GM12878 (cell line): Measurements from ENCODE around the gene STX8. TPM values are rescaled to one million over a fixed set of nuclear protein-coding genes. Genes with fewer than 3 reads are reported as not detected.

Experiments
- ATAC-seq: fragments of 200-7000 bp; cut with Tn5 transposase; 3 replicates; pipeline ENCODE4 v1.9.1; 2020; ENCODE audit warnings: mild to moderate bottlenecking, moderate library complexity
- BruUV-seq: library from RNA; stranded (reverse); fragments of 400-500 nt; replicated peaks from 2 replicates; lab custom pipeline; 2021; lab: Mats Ljungman, UMichigan
- CTCF ChIA-PET: fragments of 300-600 bp; sonication (Branson Sonifier 250); formaldehyde crosslinking; extraction: SDS; loops from one replicate; lab custom pipeline; 2021; ENCODE audit warnings: inconsistent platforms; lab: Yijun Ruan, JAX
- POLR2A ChIA-PET: fragments of 350-600 bp; formaldehyde crosslinking; extraction: SDS; loops from one replicate; lab custom pipeline; 2021; ENCODE audit warnings: inconsistent platforms; lab: Charles Lee
- RAD21 ChIA-PET: fragments of 300-600 bp; sonication (Branson Sonifier 250); formaldehyde crosslinking; loops from one replicate; lab custom pipeline; 2023; ENCODE audit warnings: antibody characterized with exemption; ENCODE audit not compliant: unreplicated experiment; lab: Charles Lee
- SMC1A ChIA-PET: fragments of 300-600 bp; sonication (Branson Sonifier 250); formaldehyde crosslinking; loops from one replicate; lab custom pipeline; 2023; ENCODE audit not compliant: unreplicated experiment, uncharacterized antibody; lab: Charles Lee
- DNase-seq: peaks from one replicate; pipeline ENCODE4 v3.0.0-alpha.2; 2011; ENCODE audit warnings: low read depth, low spot score
- FAIRE-seq: peaks from 3 replicates; lab custom pipeline; 2011; peaks lifted over from hg19 to GRCh38; lab: Jason Lieb, UNC
- H2AFZ ChIP-seq: 2 replicates; pipeline ENCODE4 v1.6.0; 2011; ENCODE audit warnings: low read depth, low read length, control low read depth; ENCODE audit not compliant: control insufficient read depth
- H3K27ac ChIP-seq: 2 replicates; pipeline ENCODE4 v1.5.1; 2011; ENCODE audit warnings: control low read depth; ENCODE audit not compliant: control insufficient read depth, insufficient read depth
- H3K27me3 ChIP-seq, 2 experiments: replicated peaks in 1 of 2; 2 replicates each; pipeline versions ENCODE4 v1.6.0 to v1.6.1; 2011; ENCODE audit warnings: low read length in 1 of 2; ENCODE audit not compliant: control insufficient read depth in 2 of 2, insufficient read depth in 2 of 2
- H3K36me3 ChIP-seq, 2 experiments: 2 replicates each; pipeline ENCODE4 v1.5.1; 2011; ENCODE audit warnings: low read length in 1 of 2; ENCODE audit not compliant: control insufficient read depth in 2 of 2, insufficient read depth in 2 of 2
- H3K4me1 ChIP-seq: 2 replicates; pipeline ENCODE4 v1.6.1; 2011; ENCODE audit warnings: mild to moderate bottlenecking, low read length, moderate library complexity, mixed read lengths; ENCODE audit not compliant: control insufficient read depth, insufficient read depth
- H3K4me2 ChIP-seq: 2 replicates; pipeline ENCODE4 v1.6.0; 2011; ENCODE audit warnings: control low read depth; ENCODE audit not compliant: control insufficient read depth, insufficient read depth
- H3K4me3 ChIP-seq: fragments of 200-600 bp; sonication (generic); 2 replicates; pipeline ENCODE4 v1.5.1; 2016
- H3K79me2 ChIP-seq: 2 replicates; pipeline ENCODE4 v1.6.0; 2011; ENCODE audit warnings: low read length; ENCODE audit not compliant: control insufficient read depth, insufficient read depth
- H3K9ac ChIP-seq: 2 replicates; pipeline ENCODE4 v1.8.0; 2011; ENCODE audit warnings: low read length, control low read depth, mixed read lengths; ENCODE audit not compliant: control insufficient read depth, insufficient read depth
- H3K9me3 ChIP-seq: replicated peaks from 3 replicates; pipeline ENCODE4 v1.5.1; 2011; ENCODE audit warnings: mild to moderate bottlenecking, low read length; ENCODE audit not compliant: control insufficient read depth, insufficient read depth
- H4K20me1 ChIP-seq: 2 replicates; pipeline ENCODE4 v1.6.0; 2011; ENCODE audit not compliant: control insufficient read depth, insufficient read depth
- BACH1 ChIP-seq: fragments of 450-650 bp; IDR thresholded peaks from 2 replicates; pipeline ENCODE4 v1.6.1; 2017; ENCODE audit warnings: mild to moderate bottlenecking, borderline replicate concordance
- BHLHE40 ChIP-seq, 2 experiments: fragments of 450-650 bp in 1 of 2; IDR thresholded peaks; 2 replicates each; pipeline ENCODE4 v1.6.1; 2011 to 2017; ENCODE audit warnings: low read depth in 2 of 2, borderline replicate concordance in 1 of 2, improper control_type of control experiment in 1 of 2, low read length in 1 of 2, mild to moderate bottlenecking in 1 of 2
- CBX5 ChIP-seq: sonication (generic); IDR thresholded peaks from 2 replicates; pipeline ENCODE4 v1.6.1; 2016; ENCODE audit warnings: low read depth, moderate library complexity, mild to moderate bottlenecking, inconsistent platforms
- EZH2 ChIP-seq: IDR thresholded peaks from 2 replicates; pipeline ENCODE4 v1.6.1; 2012; ENCODE audit warnings: low read depth, mild to moderate bottlenecking, control low read depth, inconsistent platforms, low read length, borderline replicate concordance; ENCODE audit not compliant: control insufficient read depth
- IRF4 ChIP-seq: IDR thresholded peaks from 2 replicates; pipeline ENCODE4 v1.6.1; 2011; ENCODE audit warnings: low read depth, low read length
- KLF5 ChIP-seq: fragments of 450-650 bp; IDR thresholded peaks from 2 replicates; pipeline ENCODE4 v1.6.1; 2014; ENCODE audit warnings: mild to moderate bottlenecking; ENCODE audit not compliant: partially characterized antibody
- NFYB ChIP-seq: IDR thresholded peaks from 2 replicates; pipeline ENCODE4 v1.6.1; 2011; ENCODE audit warnings: low read depth, mild to moderate bottlenecking, low read length, improper control_type of control experiment, moderate library complexity; ENCODE audit not compliant: insufficient read depth
- RELA ChIP-seq: fragments of 450-650 bp; IDR thresholded peaks from 2 replicates; pipeline ENCODE4 v1.8.0; 2014; ENCODE audit warnings: borderline replicate concordance; ENCODE audit not compliant: partially characterized antibody
- SMC3 ChIP-seq: IDR thresholded peaks from 2 replicates; pipeline ENCODE4 v1.6.1; 2011; ENCODE audit warnings: low read length, improper control_type of control experiment, borderline replicate concordance
- STAT3 ChIP-seq: IDR thresholded peaks from 2 replicates; pipeline ENCODE4 v1.6.1; 2011; ENCODE audit warnings: low read depth, low read length, improper control_type of control experiment
- SUZ12 ChIP-seq: fragments of 200-600 bp; sonication (generic); IDR thresholded peaks from one replicate; pipeline ENCODE4 v1.6.1; 2018; ENCODE audit warnings: antibody characterized with exemption, mild to moderate bottlenecking; ENCODE audit not compliant: unreplicated experiment
- TBL1XR1 ChIP-seq: IDR thresholded peaks from 2 replicates; pipeline ENCODE4 v1.6.1; 2012; ENCODE audit warnings: low read depth, low read length, improper control_type of control experiment
- TCF7 ChIP-seq: IDR thresholded peaks from 2 replicates; pipeline ENCODE4 v1.6.1; 2014; ENCODE audit warnings: antibody characterized with exemption, borderline replicate concordance
- ZBTB40 ChIP-seq: fragments of 450-650 bp; IDR thresholded peaks from 2 replicates; pipeline ENCODE4 v1.6.1; 2016; ENCODE audit warnings: mild to moderate bottlenecking, moderate library complexity, borderline replicate concordance
- ZNF217 ChIP-seq: fragments of 450-650 bp; IDR thresholded peaks from 2 replicates; pipeline ENCODE4 v1.6.1; 2017; ENCODE audit warnings: antibody characterized with exemption, mild to moderate bottlenecking
- ZNF592 ChIP-seq: fragments of 450-650 bp; IDR thresholded peaks from 2 replicates; pipeline ENCODE4 v1.6.1; 2017; ENCODE audit warnings: mild to moderate bottlenecking, moderate library complexity
- WGBS: methylation state at CpG from one replicate; pipeline ENCODE4 v1.1.6; 2016; ENCODE audit warnings: low lambda C conversion rate; ENCODE audit not compliant: insufficient replicate concordance, insufficient coverage; ENCODE audit errors: missing lambda C conversion rate; 5-methylcytosine and 5-hydroxymethylcytosine counted together
- in situ Hi-C: fragments of 300-500 bp; cut with MboI; formaldehyde crosslinking; loops from 9 replicates; pipeline ENCODE4 v1.14.3; 2018; ENCODE audit warnings: mixed read lengths
- intact Hi-C: fragments of 100-400 bp; cut with micrococcal nuclease; formaldehyde crosslinking; loops from one replicate; pipeline ENCODE4 v1.14.2; 2022; ENCODE audit not compliant: unreplicated experiment
- polyA plus RNA-seq, 11 experiments: library from polyadenylated mRNA; depleted of rRNA in 4 of 11; unstranded in 6 of 11; stranded (reverse) in 5 of 11; fragments of >200 nt; fragmentation: Nextera tagmentation in 4 of 11; fragmentation: Illumina TruSeq in 1 of 11; extraction: Ambion mirVana in 4 of 11; extraction: Trizol in 1 of 11; gene quantifications; 1 replicate in 1 of 11; 2 replicates in 10 of 11; pipeline versions ENCODE4 v1.2.1 to v1.2.3, GENCODE V29; 2011 to 2016; ENCODE audit warnings: inconsistent platforms in 2 of 11, missing spikeins in 2 of 11, low read depth in 1 of 11
- total RNA-seq, 4 experiments: library from RNA; depleted of rRNA in 3 of 4; stranded (reverse); fragments of >200 nt in 3 of 4; fragmentation: Illumina TruSeq in 1 of 4; extraction: Trizol in 1 of 4; gene quantifications; 2 replicates each; pipeline versions ENCODE4 v1.2.1 to v1.2.3, GENCODE V29; 2013 to 2021

The STX8 gene
- total and polyA plus RNA-seq, 10 of the 15 experiments (the other 5 are each of a cell fraction or from before 2014, with no cell fraction given) = 47.9 to 151 (median 72.9) TPM

GRCh38 chr17:9421525-9421924 is 154.1 kb downstream of the STX8 start (continued):
- TF ChIP-seq NFYB = no peak

- TF ChIP-seq TCF7 (no peak), ZBTB40 (no peak), EZH2 (no peak), CBX5 (no peak), SMC3 (no peak), TBL1XR1 (no peak), KLF5 (no peak), STAT3 (no peak), IRF4 (no peak), SUZ12 (no peak), RELA (no peak), ZNF217 (no peak), BACH1 (no peak), BHLHE40 (IDR thresholded peaks at IDR 0.05; ENCODE audit: borderline replicate concordance in 1 of 2, low read depth in 2 of 2, low read length in 1 of 2) (no peak), ZNF592 (no peak)
- Histone ChIP-seq H2AFZ (no peak overlapping the region), H3K4me2 (no peak overlapping the region), H3K9me3 (peaks cover 2% of the 10 kb centered on the region; the same call in 1 of the 3 replicates), H3K27ac (no peak overlapping the region), H3K36me3 (no peaks in the 10 kb centered on the region), H3K9ac (no peak overlapping the region), H3K4me3 (no peak overlapping the region), H4K20me1 (no peaks in the 10 kb centered on the region), H3K4me1 (peaks cover 2% of the 10 kb centered on the region), H3K79me2 (no peaks in the 10 kb centered on the region), H3K27me3 (no peaks in the 10 kb centered on the region)
- ChIA-PET CTCF (no interaction called here), RAD21 (no interaction called here), POLR2A (no interaction called here), SMC1A (no interaction called here)
- 96% methylated on average over 10 of the region's 10 CpGs for WGBS
- FAIRE-seq (no peak), ATAC-seq (no peak), DNase-seq (no peak)
- in situ Hi-C loops = no loop called here
- intact Hi-C loops = no loop called here
- no TSS peak for BruUV-seq
These were observed 155.6 kb downstream of the STX8 start for GRCh38 chr17:9419932-9420453.
